SKM-1 (cell line): ENCODE data around the gene UBE2QL1.

Experiments used
- DNase-seq: peaks from one replicate; lab custom pipeline; 2025; ENCODE audit not compliant: unreplicated experiment; lab: John Stamatoyannopoulos, UW

UBE2QL1 gene

GRCh38 chr5:6453937-6454560 lies 5.4 kb downstream of the UBE2QL1 start:
- DNase-seq = no peak

GRCh38 chr5:6454628-6455053 lies 6.0 kb downstream of the UBE2QL1 start:
- DNase-seq = no peak

- DNase-seq = no peak
Observed at GRCh38 chr5:6455571-6456200, 7.0 kb downstream of the UBE2QL1 start.

GRCh38 chr5:6456766-6457370 lies 8.2 kb downstream of the UBE2QL1 start:
- DNase-seq = no peak

- no peak for DNase-seq
Observed at GRCh38 chr5:6457592-6457991, 8.9 kb downstream of the UBE2QL1 start.

GRCh38 chr5:6458833-6459232 lies 10.2 kb downstream of the UBE2QL1 start:
- no peak for DNase-seq

GRCh38 chr5:6459896-6460295 lies 11.2 kb downstream of the UBE2QL1 start:
- DNase-seq = no peak

- DNase-seq = no peak
Observed at GRCh38 chr5:6461006-6461405, 12.3 kb downstream of the UBE2QL1 start.

GRCh38 chr5:6461793-6462650 lies 13.4 kb downstream of the UBE2QL1 start:
- no peak for DNase-seq

GRCh38 chr5:6462671-6463070 lies 14.0 kb downstream of the UBE2QL1 start:
- DNase-seq = no peak

GRCh38 chr5:6464441-6464840 lies 15.8 kb downstream of the UBE2QL1 start:
- DNase-seq = no peak

- DNase-seq = no peak
Observed at GRCh38 chr5:6465831-6466790, 17.5 kb downstream of the UBE2QL1 start.

GRCh38 chr5:6466975-6467567 lies 18.4 kb downstream of the UBE2QL1 start:
- no peak for DNase-seq

GRCh38 chr5:6467591-6467990 lies 18.9 kb downstream of the UBE2QL1 start:
- no peak for DNase-seq

GRCh38 chr5:6468104-6468503 lies 19.4 kb downstream of the UBE2QL1 start:
- no peak for DNase-seq

- no peak for DNase-seq
Observed at GRCh38 chr5:6468870-6469269, 20.2 kb downstream of the UBE2QL1 start.

- no peak for DNase-seq
Observed at GRCh38 chr5:6469836-6470235, 21.2 kb downstream of the UBE2QL1 start.

GRCh38 chr5:6470672-6471071 lies 22.0 kb downstream of the UBE2QL1 start:
- DNase-seq = no peak

GRCh38 chr5:6471252-6471651 lies 22.6 kb downstream of the UBE2QL1 start:
- no peak for DNase-seq

GRCh38 chr5:6472792-6473191 lies 24.1 kb downstream of the UBE2QL1 start:
- no peak for DNase-seq
